NB4 (cell line): Measurements from ENCODE around the gene DGKD.
A peak's percentile ranks its signal among the peaks of the same experiment; 100 is the strongest.
"Not testable (repeated sequence)": the region's sequence is repeated elsewhere in the genome, so short reads cannot be mapped to it uniquely, and the experiment has no call there.

Experiments used
- DNase-seq: peaks from one replicate; pipeline ENCODE4 v3.0.0; 2010; ENCODE audit warnings: low read depth
- H3K4me3 ChIP-seq: one replicate; pipeline ENCODE4 v1.5.1; 2011; ENCODE audit warnings: mild to moderate bottlenecking, low read depth, low read length, moderate library complexity
- MYC ChIP-seq: IDR thresholded peaks from 2 replicates; pipeline ENCODE4 v1.6.1; 2011; ENCODE audit warnings: low read depth, low read length
- POLR2A ChIP-seq: IDR thresholded peaks from 2 replicates; pipeline ENCODE4 v1.6.1; 2011; ENCODE audit warnings: mild to moderate bottlenecking; ENCODE audit not compliant: insufficient read length; ENCODE audit errors: extremely low read depth
- TF ChIP-seq, protein P1 (sequence below): IDR thresholded peaks from one replicate; pipeline ENCODE4 v1.5.1; 2012; ENCODE audit warnings: low read depth, low read length
- TF ChIP-seq, protein P2 (sequence below): IDR thresholded peaks from 2 replicates; pipeline ENCODE4 v1.6.1; 2011; ENCODE audit warnings: low read depth, low read length

The DGKD gene

DNA sequence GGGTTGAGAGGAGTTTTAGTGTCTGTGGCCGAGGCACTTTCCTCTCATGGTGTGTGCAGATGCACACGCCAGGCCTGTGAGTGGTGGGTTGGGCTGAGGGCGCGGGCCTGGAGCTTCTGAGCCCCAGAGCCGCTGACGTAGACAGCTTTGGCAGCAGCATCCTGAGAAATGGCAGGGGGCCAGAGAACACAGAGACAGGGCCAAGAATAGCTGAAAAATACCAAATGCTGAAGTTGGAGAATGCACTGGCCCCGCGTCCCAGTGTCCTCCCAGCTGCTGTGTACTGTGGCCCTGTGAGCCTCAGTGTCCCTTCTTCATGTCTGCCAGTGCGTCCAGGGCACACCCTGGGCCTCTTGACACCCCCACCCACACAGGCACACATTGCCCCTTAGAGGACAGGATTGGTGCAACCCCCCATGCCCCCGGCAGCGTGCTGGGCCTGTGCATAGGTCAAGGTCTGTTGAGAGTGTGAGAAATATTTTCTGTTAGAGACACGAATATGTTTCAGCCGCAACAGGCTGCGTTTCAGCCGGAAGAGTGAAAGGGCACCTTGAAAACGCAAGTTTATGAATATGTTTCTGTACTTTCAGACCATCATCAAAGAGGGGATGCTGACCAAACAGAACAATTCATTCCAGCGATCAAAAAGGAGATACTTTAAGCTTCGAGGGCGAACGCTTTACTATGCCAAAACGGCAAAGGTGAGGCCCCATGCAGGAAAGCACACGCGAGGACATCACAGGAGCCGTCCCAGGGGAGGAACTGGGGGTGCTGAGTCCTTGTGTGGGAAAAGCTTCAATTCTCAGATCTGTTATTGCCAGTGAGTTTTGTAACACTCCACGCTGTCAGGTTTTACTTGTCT is 33.6 kb downstream of the DGKD start:
- no peak overlapping the region for H3K4me3 ChIP-seq
- TF ChIP-seq, protein P1, sequence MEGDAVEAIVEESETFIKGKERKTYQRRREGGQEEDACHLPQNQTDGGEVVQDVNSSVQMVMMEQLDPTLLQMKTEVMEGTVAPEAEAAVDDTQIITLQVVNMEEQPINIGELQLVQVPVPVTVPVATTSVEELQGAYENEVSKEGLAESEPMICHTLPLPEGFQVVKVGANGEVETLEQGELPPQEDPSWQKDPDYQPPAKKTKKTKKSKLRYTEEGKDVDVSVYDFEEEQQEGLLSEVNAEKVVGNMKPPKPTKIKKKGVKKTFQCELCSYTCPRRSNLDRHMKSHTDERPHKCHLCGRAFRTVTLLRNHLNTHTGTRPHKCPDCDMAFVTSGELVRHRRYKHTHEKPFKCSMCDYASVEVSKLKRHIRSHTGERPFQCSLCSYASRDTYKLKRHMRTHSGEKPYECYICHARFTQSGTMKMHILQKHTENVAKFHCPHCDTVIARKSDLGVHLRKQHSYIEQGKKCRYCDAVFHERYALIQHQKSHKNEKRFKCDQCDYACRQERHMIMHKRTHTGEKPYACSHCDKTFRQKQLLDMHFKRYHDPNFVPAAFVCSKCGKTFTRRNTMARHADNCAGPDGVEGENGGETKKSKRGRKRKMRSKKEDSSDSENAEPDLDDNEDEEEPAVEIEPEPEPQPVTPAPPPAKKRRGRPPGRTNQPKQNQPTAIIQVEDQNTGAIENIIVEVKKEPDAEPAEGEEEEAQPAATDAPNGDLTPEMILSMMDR: no peak
- TF ChIP-seq MYC: no peak
- TF ChIP-seq POLR2A: no peak
- TF ChIP-seq, protein P2, sequence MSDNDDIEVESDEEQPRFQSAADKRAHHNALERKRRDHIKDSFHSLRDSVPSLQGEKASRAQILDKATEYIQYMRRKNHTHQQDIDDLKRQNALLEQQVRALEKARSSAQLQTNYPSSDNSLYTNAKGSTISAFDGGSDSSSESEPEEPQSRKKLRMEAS: no peak
- DNase-seq: no peak

DNA sequence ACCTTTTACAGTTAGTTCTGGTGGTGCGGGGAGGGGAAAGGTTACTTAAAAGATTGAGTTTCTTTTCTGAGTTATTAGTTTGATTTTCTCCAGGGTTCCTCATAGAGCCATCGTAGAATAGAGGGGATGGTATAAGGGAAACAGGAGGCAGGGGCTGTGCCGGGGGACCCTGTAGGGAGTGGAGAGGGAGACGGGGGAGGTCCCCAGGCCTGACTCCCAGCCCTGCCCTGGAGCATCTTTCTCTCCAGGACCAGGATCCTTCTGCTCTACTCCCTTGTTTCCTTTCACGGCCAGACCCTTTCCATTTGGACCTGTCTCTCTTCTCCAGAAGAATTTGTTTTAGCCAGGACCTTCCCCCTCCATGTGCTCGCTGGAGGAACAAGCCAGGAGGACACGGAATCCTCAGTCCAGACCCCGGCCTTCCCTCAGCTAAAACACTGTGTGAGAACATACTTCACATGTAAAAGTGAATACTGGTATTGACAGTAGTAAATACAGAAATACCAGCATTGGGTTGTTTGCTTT is 35.4 kb downstream of the DGKD start:
- H3K4me3 ChIP-seq: no peak overlapping the region
- TF ChIP-seq POLR2A (no peak), MYC (no peak)
- TF ChIP-seq, protein P2: no peak
- TF ChIP-seq, protein P1: no peak
- no peak for DNase-seq

DNA sequence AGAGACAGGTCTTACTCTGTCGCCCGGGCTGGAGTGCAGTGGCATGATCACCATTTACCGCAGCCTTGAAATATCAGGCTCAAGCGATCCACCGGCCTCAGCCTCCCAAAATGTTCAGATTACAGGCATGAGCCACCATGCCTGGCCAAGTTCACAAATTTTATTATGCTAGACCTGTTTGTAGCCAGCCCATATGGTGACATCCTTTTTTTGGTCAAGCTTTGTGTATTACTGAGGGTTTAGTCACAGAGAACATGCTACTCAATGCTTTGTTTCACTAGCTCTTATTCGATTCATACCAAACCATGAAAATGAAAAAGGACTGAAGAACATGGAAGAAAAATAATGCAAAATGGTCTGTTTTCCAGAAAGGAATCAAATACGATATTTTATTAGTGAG is 41.4 kb downstream of the DGKD start:
- H3K4me3 ChIP-seq: no peak overlapping the region
- TF ChIP-seq POLR2A: no peak
- TF ChIP-seq, protein P1: no peak
- no peak for DNase-seq

DNA sequence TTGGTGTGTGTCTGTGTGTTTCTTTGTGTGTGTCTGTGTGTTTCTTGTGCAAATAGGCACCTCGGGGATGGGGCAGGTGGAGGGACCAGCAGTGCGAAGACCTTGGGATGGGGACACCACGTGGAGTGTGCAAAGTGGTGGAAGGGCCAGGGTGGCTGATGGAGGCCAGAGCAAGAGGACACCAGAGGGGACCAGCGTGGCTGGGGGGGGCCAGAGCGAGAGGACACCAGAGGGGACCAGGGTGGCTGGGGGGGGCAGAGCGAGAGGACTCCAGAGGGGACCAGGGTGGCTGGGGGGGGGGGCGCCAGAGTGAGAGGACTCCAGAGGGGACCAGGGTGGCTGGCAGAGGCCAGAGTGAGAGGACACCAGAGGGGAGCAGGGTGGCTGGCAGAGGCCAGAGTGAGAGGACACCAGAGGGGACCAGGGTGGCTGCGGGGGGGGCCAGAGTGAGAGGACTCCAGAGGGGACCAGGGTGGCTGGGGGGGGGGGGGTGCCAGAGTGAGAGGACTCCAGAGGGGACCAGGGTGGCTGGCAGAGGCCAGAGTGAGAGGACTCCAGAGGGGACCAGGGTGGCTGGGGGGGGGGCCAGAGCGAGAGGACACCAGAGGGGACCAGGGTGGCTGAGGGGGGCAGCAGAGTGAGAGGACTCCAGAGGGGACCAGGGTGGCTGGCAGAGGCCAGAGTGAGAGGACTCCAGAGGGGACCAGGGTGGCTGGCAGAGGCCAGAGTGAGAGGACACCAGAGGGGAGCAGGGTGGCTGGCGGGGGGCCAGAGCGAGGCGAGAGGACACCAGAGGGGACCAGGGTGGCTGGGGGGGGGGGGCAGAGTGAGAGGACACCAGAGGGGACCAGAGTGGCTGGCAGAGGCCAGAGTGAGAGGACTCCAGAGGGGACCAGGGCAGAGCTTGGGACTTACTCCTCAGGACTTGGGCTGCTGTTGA is 42.7 kb downstream of the DGKD start:
- not testable (repeated sequence) for DNase-seq, H3K4me3 ChIP-seq

DNA sequence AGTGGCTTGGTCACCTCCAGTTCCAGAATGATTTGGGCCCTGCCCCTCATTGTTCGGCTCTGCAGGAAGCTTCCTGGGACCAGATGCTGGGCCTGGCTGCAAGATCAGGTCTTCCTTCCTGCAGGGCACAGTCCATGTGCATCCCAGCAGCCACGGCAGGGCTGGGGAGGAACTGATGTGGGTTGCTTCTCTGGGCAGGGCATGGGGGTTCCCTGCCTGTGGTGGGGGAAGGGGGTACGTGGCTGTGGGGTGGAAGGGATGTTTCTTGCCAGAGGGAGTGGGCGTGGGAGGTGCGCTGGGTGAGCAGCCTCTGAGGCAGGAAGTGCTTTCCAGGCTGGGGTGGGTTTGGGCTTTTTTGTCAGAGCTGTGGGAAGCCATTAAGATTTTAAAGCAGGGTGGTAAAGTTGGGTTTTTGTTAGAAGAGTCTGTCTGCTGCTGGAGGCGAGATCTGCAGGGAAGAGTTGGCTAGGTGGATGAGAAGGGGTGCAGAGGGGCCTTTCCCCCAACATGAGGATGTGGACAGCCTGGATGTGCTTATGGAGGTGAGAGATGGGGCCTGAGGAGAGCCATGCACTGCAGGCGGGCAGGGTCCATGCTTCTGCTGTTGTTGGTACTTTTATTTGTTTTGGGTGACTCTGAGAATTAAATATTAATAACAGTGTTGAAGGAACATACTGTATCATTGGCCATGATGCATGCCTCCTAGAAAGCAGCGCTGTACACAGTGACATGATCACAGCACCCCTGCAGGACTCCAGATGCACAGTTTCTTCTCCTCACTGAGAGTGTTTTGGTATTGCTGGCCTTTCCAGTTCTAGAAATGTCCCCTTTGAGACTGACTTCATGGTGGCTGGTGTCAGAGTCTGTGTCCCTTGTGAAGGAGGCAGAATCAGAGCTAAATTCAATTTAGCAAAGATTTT is 45.3 kb downstream of the DGKD start:
- TF ChIP-seq POLR2A (no peak), MYC (no peak)
- TF ChIP-seq, protein P2: no peak
- TF ChIP-seq, protein P1: no peak
- H3K4me3 ChIP-seq: no peak overlapping the region
- peak; percentile 81 for DNase-seq
